GM19455 (cell line): ENCODE measurements around the gene WDR43.
"Not testable (repeated sequence)": the region's sequence is repeated elsewhere in the genome, so short reads cannot be mapped to it uniquely, and the experiment has no call there.

Source experiments
- ATAC-seq: cut with Tn5 transposase; IDR thresholded peaks from one replicate; pipeline ENCODE4 v1.9.1; 2021; ENCODE audit not compliant: unreplicated experiment

Gene WDR43

GRCh38 chr2:28956890-28957289 lies 62.4 kb downstream of the WDR43 start:
- ATAC-seq = no peak

GRCh38 chr2:28958689-28959088 lies 64.2 kb downstream of the WDR43 start:
- ATAC-seq = no peak

- ATAC-seq = no peak
Measured at GRCh38 chr2:28960401-28960800, 65.9 kb downstream of the WDR43 start.

GRCh38 chr2:28962505-28962904 lies 68.0 kb downstream of the WDR43 start:
- ATAC-seq = no peak

- no peak for ATAC-seq
Measured at GRCh38 chr2:28970464-28971160, 76.1 kb downstream of the WDR43 start.

GRCh38 chr2:28972778-28973335 lies 78.4 kb downstream of the WDR43 start:
- ATAC-seq = no peak

GRCh38 chr2:28974252-28974651 lies 79.8 kb downstream of the WDR43 start:
- no peak for ATAC-seq

GRCh38 chr2:28975671-28976070 lies 81.2 kb downstream of the WDR43 start:
- ATAC-seq = no peak

- ATAC-seq = no peak
Measured at GRCh38 chr2:28976584-28976983, 82.1 kb downstream of the WDR43 start.

- ATAC-seq = no peak
Measured at GRCh38 chr2:28977176-28977875, 82.9 kb downstream of the WDR43 start.

GRCh38 chr2:28978001-28978400 lies 83.5 kb downstream of the WDR43 start:
- ATAC-seq = not testable (repeated sequence)

GRCh38 chr2:28978606-28979005 lies 84.1 kb downstream of the WDR43 start:
- no peak for ATAC-seq

- no peak for ATAC-seq
Measured at GRCh38 chr2:28979041-28979440, 84.6 kb downstream of the WDR43 start.

- no peak for ATAC-seq
Measured at GRCh38 chr2:28979576-28980366, 85.3 kb downstream of the WDR43 start.

GRCh38 chr2:28980368-28981015 lies 86.0 kb downstream of the WDR43 start:
- ATAC-seq = no peak

GRCh38 chr2:28981016-28981441 lies 86.6 kb downstream of the WDR43 start, which contains the start of gene TOGARAM2:
TOGARAM2 (plus strand) TSS chr2:28981298; CDS start chr2:28994835, 13,537 bp downstream.
- ATAC-seq = no peak

- ATAC-seq = no peak
Measured at GRCh38 chr2:28981620-28982376, 87.3 kb downstream of the WDR43 start.

GRCh38 chr2:28982381-28982950 lies 88.0 kb downstream of the WDR43 start:
- ATAC-seq = no peak

GRCh38 chr2:28986429-28986828 lies 92.0 kb downstream of the WDR43 start:
- no peak for ATAC-seq

- ATAC-seq = no peak
Measured at GRCh38 chr2:28989973-28990372, 95.5 kb downstream of the WDR43 start.
